Astrocyte of the hippocampus (primary cell): ENCODE measurements around the gene KCTD3.

ENCODE experiments used
- DNase-seq: peaks from one replicate; pipeline ENCODE4 v3.0.0; 2011; ENCODE audit warnings: low read depth, low spot score

Gene KCTD3

GRCh38 chr1:215652371-215652770, 85.3 kb downstream of the KCTD3 start:
- DNase-seq: no peak

- DNase-seq: no peak
Measured at GRCh38 chr1:215657047-215657446, 89.9 kb downstream of the KCTD3 start.

- no peak for DNase-seq
Measured at GRCh38 chr1:215660259-215660658, 93.2 kb downstream of the KCTD3 start.

GRCh38 chr1:215661033-215661432, 93.9 kb downstream of the KCTD3 start:
- DNase-seq: no peak

DNA sequence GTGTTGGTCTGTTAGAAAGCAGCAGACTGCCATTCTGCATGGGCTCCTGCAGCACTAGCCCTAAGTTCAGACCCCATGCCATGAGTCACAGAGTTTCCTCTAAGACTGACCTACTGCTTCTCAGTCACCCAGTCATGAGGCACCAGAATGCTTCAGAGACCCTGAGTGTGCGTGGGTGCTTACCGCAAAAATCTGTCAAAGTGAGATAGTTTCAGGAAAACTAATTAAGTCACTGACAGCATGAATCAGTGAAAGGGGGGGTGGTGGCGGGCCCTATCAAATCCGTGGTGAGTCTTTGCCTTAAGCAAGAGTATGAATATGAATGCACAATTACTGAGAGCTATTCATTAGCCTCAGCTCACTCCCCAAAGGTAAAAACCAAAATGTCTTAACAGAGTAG, 98.1 kb downstream of the KCTD3 start:
- peak; percentile 75 for DNase-seq

DNA sequence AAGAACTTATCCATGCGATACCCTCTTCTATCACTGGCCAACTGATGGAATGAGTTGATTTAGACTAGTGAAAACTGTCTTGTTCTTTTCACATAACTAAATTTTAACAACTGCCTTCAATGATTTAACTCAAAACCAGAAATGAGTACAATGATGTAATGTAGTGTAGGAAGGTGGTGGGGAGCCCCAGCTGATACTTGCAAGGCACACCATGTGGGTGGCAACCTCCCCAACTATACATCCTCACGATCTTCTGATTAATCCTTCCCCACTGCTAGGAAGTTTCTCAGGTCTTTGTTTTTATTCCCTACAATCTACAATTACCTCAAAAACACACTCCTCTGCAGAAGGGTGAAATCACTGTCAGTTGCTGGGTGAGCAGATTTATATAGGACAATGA, 100.7 kb downstream of the KCTD3 start:
- DNase-seq: no peak

GRCh38 chr1:215669806-215670491, 102.8 kb downstream of the KCTD3 start:
- DNase-seq: peak; percentile 17
